Fibroblast of lung (primary cell): Measurements from ENCODE around the gene KIF26B. TPM values are rescaled to one million over a fixed set of nuclear protein-coding genes. Genes with fewer than 3 reads are reported as not detected.

Source experiments
- DNase-seq, 2 donors: peaks; one replicate each; pipeline versions ENCODE4 v3.0.0 to v3.0.0-alpha.2; 2010; ENCODE audit warnings: low read depth in 2 of 2
- H2AFZ ChIP-seq: 2 replicates; pipeline ENCODE4 v1.5.1; 2012; ENCODE audit warnings: low read length, control low read depth, inconsistent platforms
- H3K27ac ChIP-seq: 2 replicates; pipeline ENCODE4 v1.5.1; 2011; ENCODE audit warnings: low read length, control low read depth; ENCODE audit not compliant: insufficient read depth
- H3K27me3 ChIP-seq: 2 replicates; pipeline ENCODE4 v1.5.1; 2011; ENCODE audit warnings: mild to moderate bottlenecking, low read length; ENCODE audit not compliant: control insufficient read depth, insufficient read depth
- H3K36me3 ChIP-seq: 2 replicates; pipeline ENCODE4 v1.5.1; 2011; ENCODE audit warnings: low read length; ENCODE audit not compliant: control insufficient read depth, insufficient read depth
- H3K4me1 ChIP-seq: 2 replicates; pipeline ENCODE4 v1.5.1; 2011; ENCODE audit warnings: low read length; ENCODE audit not compliant: control insufficient read depth, insufficient read depth; ENCODE audit errors: extremely low read depth
- H3K4me2 ChIP-seq: 2 replicates; pipeline ENCODE4 v1.5.1; 2011; ENCODE audit warnings: low read length, control low read depth; ENCODE audit not compliant: insufficient read depth; ENCODE audit errors: extremely low read depth
- H3K4me3 ChIP-seq, 4 experiments: fragments of 200-600 bp in 1 of 4; sonication (generic) in 1 of 4; replicated peaks in 1 of 4; 2 replicates each; pipeline ENCODE4 v1.5.1; 2011 to 2016; ENCODE audit warnings: low read length in 4 of 4, low read depth in 3 of 4, mild to moderate bottlenecking in 3 of 4, control low read depth in 2 of 4, inconsistent platforms in 1 of 4, mixed read lengths in 1 of 4; ENCODE audit not compliant: insufficient read depth in 1 of 4; ENCODE audit errors: control extremely low read depth in 1 of 4
- H3K79me2 ChIP-seq: 2 replicates; pipeline ENCODE4 v1.5.1; 2012; ENCODE audit warnings: mild to moderate bottlenecking, low read length, inconsistent platforms; ENCODE audit not compliant: control insufficient read depth, insufficient read depth
- H3K9ac ChIP-seq: 2 replicates; pipeline ENCODE4 v1.5.1; 2011; ENCODE audit warnings: mild to moderate bottlenecking, low read length, control low read depth; ENCODE audit not compliant: insufficient read depth
- H3K9me3 ChIP-seq: 2 replicates; pipeline ENCODE4 v1.5.1; 2012; ENCODE audit warnings: low read depth, low read length; ENCODE audit not compliant: control insufficient read depth, insufficient read depth
- H4K20me1 ChIP-seq: 2 replicates; pipeline ENCODE4 v1.5.1; 2011; ENCODE audit warnings: low read length; ENCODE audit not compliant: control insufficient read depth, insufficient read depth; ENCODE audit errors: extremely low read depth
- EZH2 ChIP-seq: IDR thresholded peaks from 2 replicates; pipeline ENCODE4 v1.5.1; 2012; ENCODE audit warnings: low read length, control low read depth, mild to moderate bottlenecking; ENCODE audit errors: missing control alignments
- polyA plus RNA-seq, 2 donors: library from polyadenylated mRNA; depleted of rRNA in 1 of 2; stranded (reverse) in 1 of 2; unstranded in 1 of 2; fragments of >200 nt; gene quantifications; 2 replicates each; pipeline ENCODE4 v1.2.1, GENCODE V29; 2011 to 2012; ENCODE audit warnings: missing spikeins in 1 of 2
- total RNA-seq: library from RNA; depleted of rRNA; stranded (reverse); fragments of >200 nt; gene quantifications from 2 replicates; pipeline ENCODE4 v1.2.1, GENCODE V29; 2014
- TF ChIP-seq, protein P1 (sequence below), 2 donors: IDR thresholded peaks in 1 of 2; conservative IDR thresholded peaks in 1 of 2; 1 replicate in 1 of 2; 2 replicates in 1 of 2; pipeline ENCODE4 v1.5.1; 2011 to 2012; ENCODE audit warnings: low read length in 2 of 2, control low read depth in 1 of 2, inconsistent platforms in 1 of 2, low read depth in 1 of 2, mild to moderate bottlenecking in 1 of 2

The KIF26B gene
- total and polyA plus RNA-seq, 2 donors (not counting 1 experiment from before 2014, with no cell fraction given), result 5.3 to 6.1 TPM

DNA sequence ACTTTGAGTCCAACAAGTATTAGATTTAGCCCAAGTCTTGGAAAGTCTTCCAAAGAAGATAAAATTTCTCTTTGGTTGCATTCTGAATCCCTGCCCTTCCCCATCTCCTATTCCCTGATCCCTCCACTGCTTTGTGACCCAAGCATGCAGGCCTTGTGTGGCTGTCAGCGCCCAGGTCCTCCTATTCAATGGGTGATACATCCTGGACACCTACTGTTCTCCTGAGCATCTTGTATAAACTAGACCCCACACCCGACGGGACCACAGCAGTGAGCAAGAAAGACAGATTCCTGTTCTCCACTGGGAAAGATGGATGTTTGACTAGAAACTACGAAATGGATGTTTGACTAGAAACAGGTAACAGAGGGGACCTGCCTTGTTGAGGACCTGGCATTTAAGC, 136.6 kb downstream of the KIF26B start:
- no peak overlapping the region for H2AFZ ChIP-seq
- TF ChIP-seq, protein P1, sequence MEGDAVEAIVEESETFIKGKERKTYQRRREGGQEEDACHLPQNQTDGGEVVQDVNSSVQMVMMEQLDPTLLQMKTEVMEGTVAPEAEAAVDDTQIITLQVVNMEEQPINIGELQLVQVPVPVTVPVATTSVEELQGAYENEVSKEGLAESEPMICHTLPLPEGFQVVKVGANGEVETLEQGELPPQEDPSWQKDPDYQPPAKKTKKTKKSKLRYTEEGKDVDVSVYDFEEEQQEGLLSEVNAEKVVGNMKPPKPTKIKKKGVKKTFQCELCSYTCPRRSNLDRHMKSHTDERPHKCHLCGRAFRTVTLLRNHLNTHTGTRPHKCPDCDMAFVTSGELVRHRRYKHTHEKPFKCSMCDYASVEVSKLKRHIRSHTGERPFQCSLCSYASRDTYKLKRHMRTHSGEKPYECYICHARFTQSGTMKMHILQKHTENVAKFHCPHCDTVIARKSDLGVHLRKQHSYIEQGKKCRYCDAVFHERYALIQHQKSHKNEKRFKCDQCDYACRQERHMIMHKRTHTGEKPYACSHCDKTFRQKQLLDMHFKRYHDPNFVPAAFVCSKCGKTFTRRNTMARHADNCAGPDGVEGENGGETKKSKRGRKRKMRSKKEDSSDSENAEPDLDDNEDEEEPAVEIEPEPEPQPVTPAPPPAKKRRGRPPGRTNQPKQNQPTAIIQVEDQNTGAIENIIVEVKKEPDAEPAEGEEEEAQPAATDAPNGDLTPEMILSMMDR (conservative IDR thresholded peaks at IDR 0.05 in 1 of 2, IDR thresholded peaks at IDR 0.05 in 1 of 2; ENCODE audit: low read depth in 1 of 2, low read length in 2 of 2), result no peak
- TF ChIP-seq EZH2, result no peak
- no peak overlapping the region for H3K27ac ChIP-seq
- H3K4me3 ChIP-seq, result no peak overlapping the region
- no peaks in the 10 kb centered on the region for H3K27me3 ChIP-seq
- H4K20me1 ChIP-seq, result no peaks in the 10 kb centered on the region
- no peaks in the 10 kb centered on the region for H3K79me2 ChIP-seq
- no peak overlapping the region for H3K4me2 ChIP-seq
- no peaks in the 10 kb centered on the region for H3K4me1 ChIP-seq
- H3K36me3 ChIP-seq, result no peaks in the 10 kb centered on the region
- H3K9me3 ChIP-seq, result no peaks in the 10 kb centered on the region
- H3K9ac ChIP-seq, result no peak overlapping the region
- no peak for DNase-seq

DNA sequence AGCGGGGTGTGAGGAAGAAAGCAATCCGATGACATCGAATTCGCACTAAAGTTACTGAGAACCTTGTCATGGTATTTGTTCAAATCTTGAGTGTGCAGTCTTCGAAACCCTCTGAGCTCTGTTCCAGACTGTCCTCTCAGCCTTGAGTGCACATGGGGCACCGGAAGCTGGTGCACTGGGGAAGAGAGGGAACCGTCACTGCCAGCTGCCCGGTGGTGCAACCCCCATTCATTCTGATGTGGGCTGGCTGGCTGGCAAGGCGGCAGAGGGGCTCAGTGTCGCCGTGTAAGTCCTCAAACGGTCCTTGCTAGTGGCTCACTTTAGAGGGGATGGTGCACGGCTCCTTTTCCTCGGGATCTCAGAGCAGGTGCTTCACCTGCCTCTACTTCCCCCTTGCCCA, 137.4 kb downstream of the KIF26B start:
- no peaks in the 10 kb centered on the region for H3K9me3 ChIP-seq
- H2AFZ ChIP-seq, result no peak overlapping the region
- no peaks in the 10 kb centered on the region for H3K4me1 ChIP-seq
- no peak overlapping the region for H3K9ac ChIP-seq
- TF ChIP-seq, protein P1 (conservative IDR thresholded peaks at IDR 0.05 in 1 of 2, IDR thresholded peaks at IDR 0.05 in 1 of 2; ENCODE audit: low read depth in 1 of 2, low read length in 2 of 2), result no peak
- TF ChIP-seq EZH2, result no peak
- no peaks in the 10 kb centered on the region for H3K36me3 ChIP-seq
- H4K20me1 ChIP-seq, result no peaks in the 10 kb centered on the region
- no peak overlapping the region for H3K4me3 ChIP-seq
- H3K79me2 ChIP-seq, result no peaks in the 10 kb centered on the region
- H3K4me2 ChIP-seq, result no peak overlapping the region
- DNase-seq, result no peak
- no peaks in the 10 kb centered on the region for H3K27me3 ChIP-seq
- no peak overlapping the region for H3K27ac ChIP-seq

DNA sequence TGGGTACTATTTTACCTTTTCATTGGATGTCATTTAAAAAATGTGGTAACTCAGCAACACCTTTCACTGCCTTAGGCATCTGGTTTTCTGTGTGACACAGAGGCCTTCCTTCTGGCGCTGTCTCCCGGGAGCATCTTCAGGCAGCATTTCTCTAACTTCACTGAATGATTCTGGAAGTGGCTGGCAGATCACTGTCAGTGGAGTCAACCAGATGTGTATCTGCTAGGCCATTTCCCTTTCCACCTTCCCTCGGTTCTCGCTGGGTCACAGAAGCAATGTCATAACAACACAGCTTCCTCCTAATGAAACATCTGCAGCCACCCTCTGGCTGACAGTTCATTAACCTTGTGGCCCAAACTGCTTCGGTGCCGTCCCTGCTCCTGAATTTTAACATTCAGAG, 137.8 kb downstream of the KIF26B start:
- H3K79me2 ChIP-seq, result no peaks in the 10 kb centered on the region
- no peak overlapping the region for H2AFZ ChIP-seq
- H3K4me3 ChIP-seq, result no peak overlapping the region
- no peaks in the 10 kb centered on the region for H3K9me3 ChIP-seq
- no peak overlapping the region for H3K9ac ChIP-seq
- no peak overlapping the region for H3K27ac ChIP-seq
- TF ChIP-seq EZH2, result no peak
- TF ChIP-seq, protein P1 (conservative IDR thresholded peaks at IDR 0.05 in 1 of 2, IDR thresholded peaks at IDR 0.05 in 1 of 2; ENCODE audit: low read depth in 1 of 2, low read length in 2 of 2), result no peak
- no peaks in the 10 kb centered on the region for H3K4me1 ChIP-seq
- H3K4me2 ChIP-seq, result no peak overlapping the region
- no peak for DNase-seq
- no peaks in the 10 kb centered on the region for H3K36me3 ChIP-seq
- H4K20me1 ChIP-seq, result no peaks in the 10 kb centered on the region
- no peaks in the 10 kb centered on the region for H3K27me3 ChIP-seq
